Lung (tissue), 12 donors: ENCODE data around the gene SPTSSA. TPM values are rescaled to one million over a fixed set of nuclear protein-coding genes. Genes with fewer than 3 reads are reported as not detected.

Experiments used
- ATAC-seq: fragments of 200-7000 bp; cut with Tn5 transposase; one replicate; pipeline ENCODE4 v1.9.1; 2020; ENCODE audit warnings: moderate number of reproducible peaks; ENCODE audit not compliant: insufficient read depth, low FRiP score
- DNase-seq, 3 donors: peaks; one replicate each; pipeline ENCODE4 v3.0.0-alpha.2; 2013 to 2017
- H3K27ac ChIP-seq, 2 donors: one replicate each; pipeline ENCODE4 v1.5.1; 2013; ENCODE audit warnings: mild to moderate bottlenecking in 2 of 2, moderate library complexity in 2 of 2, control low read depth in 1 of 2, inconsistent platforms in 1 of 2, low read depth in 1 of 2, low read length in 1 of 2
- H3K27me3 ChIP-seq, 3 donors: one replicate each; pipeline ENCODE4 v1.5.1; 2013; ENCODE audit warnings: low read length in 2 of 3; ENCODE audit not compliant: control insufficient read depth in 3 of 3, insufficient read depth in 3 of 3
- H3K36me3 ChIP-seq, 4 donors: one replicate each; pipeline ENCODE4 v1.5.1; 2013; ENCODE audit warnings: low read length in 4 of 4, mild to moderate bottlenecking in 1 of 4, moderate library complexity in 1 of 4; ENCODE audit not compliant: control insufficient read depth in 4 of 4, insufficient read depth in 4 of 4
- H3K4me1 ChIP-seq, 5 donors: one replicate each; pipeline ENCODE4 v1.5.1; 2013; ENCODE audit warnings: low read length in 5 of 5, mild to moderate bottlenecking in 2 of 5, moderate library complexity in 1 of 5; ENCODE audit not compliant: control insufficient read depth in 5 of 5, insufficient read depth in 5 of 5
- H3K4me3 ChIP-seq: one replicate; pipeline ENCODE4 v1.5.1; 2013; ENCODE audit warnings: mild to moderate bottlenecking, control low read depth, moderate library complexity
- H3K9ac ChIP-seq, 2 donors: one replicate each; pipeline ENCODE4 v1.5.1; 2013; ENCODE audit warnings: low read length in 2 of 2, control low read depth in 1 of 2; ENCODE audit not compliant: insufficient read depth in 1 of 2
- H3K9me3 ChIP-seq, 4 donors: one replicate each; pipeline ENCODE4 v1.5.1; 2013; ENCODE audit warnings: low read length in 3 of 4, mild to moderate bottlenecking in 1 of 4, moderate library complexity in 1 of 4; ENCODE audit not compliant: control insufficient read depth in 4 of 4, insufficient read depth in 3 of 4
- WGBS, 2 donors: extraction: QIAGEN DNeasy Blood & Tissue Kit; methylation state at CpG; one replicate each; pipeline ENCODE4 v1.1.7; 2013; 5-methylcytosine and 5-hydroxymethylcytosine counted together
- polyA plus RNA-seq, 2 donors: library from polyadenylated mRNA; stranded (reverse); fragments of 200-250 nt; gene quantifications; one replicate each; pipeline ENCODE4 v1.2.1, GENCODE V29; 2013
- total RNA-seq, 2 donors: library from RNA; depleted of rRNA in 1 of 2; stranded (reverse); fragments of >200 nt in 1 of 2; gene quantifications; one replicate each; pipeline ENCODE4 v1.2.1, GENCODE V29; 2014 to 2021
- TF ChIP-seq, protein P1 (sequence below): IDR thresholded peaks from 2 replicates; pipeline ENCODE4 v1.5.1; 2012; ENCODE audit warnings: mild to moderate bottlenecking; ENCODE audit errors: control extremely low read depth, extremely low read depth
- donor health status: control.
- donor health status: control.
- donor health status: Bipolar disorder and iron deficiency.
- donor health status: healthy.
- donor health status: DM: yes; HTN: yes; CAD: no.

SPTSSA gene
- total and polyA plus RNA-seq, 4 donors: 51.8 to 92.5 (median 78.0) TPM

- Histone ChIP-seq H3K27me3 (no peaks in the 10 kb centered on the region), H3K9ac (no peak overlapping the region), H3K9me3 (no peaks in the 10 kb centered on the region), H3K4me3 (no peak overlapping the region), H3K36me3 (no peaks in the 10 kb centered on the region), H3K27ac (no peak overlapping the region), H3K4me1 (no peaks in the 10 kb centered on the region)
- ATAC-seq (no peak), DNase-seq (no peak)
- 23 to 54% methylated on average over 2 of the region's 2 CpGs for WGBS, 2 donors
- TF ChIP-seq, protein P1, sequence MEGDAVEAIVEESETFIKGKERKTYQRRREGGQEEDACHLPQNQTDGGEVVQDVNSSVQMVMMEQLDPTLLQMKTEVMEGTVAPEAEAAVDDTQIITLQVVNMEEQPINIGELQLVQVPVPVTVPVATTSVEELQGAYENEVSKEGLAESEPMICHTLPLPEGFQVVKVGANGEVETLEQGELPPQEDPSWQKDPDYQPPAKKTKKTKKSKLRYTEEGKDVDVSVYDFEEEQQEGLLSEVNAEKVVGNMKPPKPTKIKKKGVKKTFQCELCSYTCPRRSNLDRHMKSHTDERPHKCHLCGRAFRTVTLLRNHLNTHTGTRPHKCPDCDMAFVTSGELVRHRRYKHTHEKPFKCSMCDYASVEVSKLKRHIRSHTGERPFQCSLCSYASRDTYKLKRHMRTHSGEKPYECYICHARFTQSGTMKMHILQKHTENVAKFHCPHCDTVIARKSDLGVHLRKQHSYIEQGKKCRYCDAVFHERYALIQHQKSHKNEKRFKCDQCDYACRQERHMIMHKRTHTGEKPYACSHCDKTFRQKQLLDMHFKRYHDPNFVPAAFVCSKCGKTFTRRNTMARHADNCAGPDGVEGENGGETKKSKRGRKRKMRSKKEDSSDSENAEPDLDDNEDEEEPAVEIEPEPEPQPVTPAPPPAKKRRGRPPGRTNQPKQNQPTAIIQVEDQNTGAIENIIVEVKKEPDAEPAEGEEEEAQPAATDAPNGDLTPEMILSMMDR: no peak
Measured at GRCh38 chr14:34404416-34404815, 57.6 kb downstream of the SPTSSA start.

- H3K4me3 ChIP-seq: no peak overlapping the region
- DNase-seq (no peak), ATAC-seq (no peak)
- no peak overlapping the region for H3K9ac ChIP-seq
- H3K36me3 ChIP-seq: no peaks in the 10 kb centered on the region
- TF ChIP-seq, protein P1: no peak
- H3K9me3 ChIP-seq: no peaks in the 10 kb centered on the region
- 30 to 43% methylated on average over 5 of the region's 5 CpGs for WGBS, 2 donors
- H3K27me3 ChIP-seq: no peaks in the 10 kb centered on the region
- no peaks in the 10 kb centered on the region for H3K4me1 ChIP-seq
- no peak overlapping the region for H3K27ac ChIP-seq
Measured at GRCh38 chr14:34403646-34404045, 58.4 kb downstream of the SPTSSA start.

GRCh38 chr14:34398024-34398423 is 64.0 kb downstream of the SPTSSA start:
- peak in 1 of 3 donors; percentile 19 for DNase-seq
- H3K4me3 ChIP-seq: no peak overlapping the region
- no peaks in the 10 kb centered on the region for H3K36me3 ChIP-seq
- H3K4me1 ChIP-seq: no peaks in the 10 kb centered on the region
- no peak overlapping the region for H3K27ac ChIP-seq
- no peak overlapping the region for H3K9ac ChIP-seq
- H3K9me3 ChIP-seq: no peaks in the 10 kb centered on the region
- no peaks in the 10 kb centered on the region for H3K27me3 ChIP-seq
- 57 to 93% methylated on average over 3 of the region's 3 CpGs for WGBS, 2 donors
- ATAC-seq: no peak
- TF ChIP-seq, protein P1: no peak

DNA sequence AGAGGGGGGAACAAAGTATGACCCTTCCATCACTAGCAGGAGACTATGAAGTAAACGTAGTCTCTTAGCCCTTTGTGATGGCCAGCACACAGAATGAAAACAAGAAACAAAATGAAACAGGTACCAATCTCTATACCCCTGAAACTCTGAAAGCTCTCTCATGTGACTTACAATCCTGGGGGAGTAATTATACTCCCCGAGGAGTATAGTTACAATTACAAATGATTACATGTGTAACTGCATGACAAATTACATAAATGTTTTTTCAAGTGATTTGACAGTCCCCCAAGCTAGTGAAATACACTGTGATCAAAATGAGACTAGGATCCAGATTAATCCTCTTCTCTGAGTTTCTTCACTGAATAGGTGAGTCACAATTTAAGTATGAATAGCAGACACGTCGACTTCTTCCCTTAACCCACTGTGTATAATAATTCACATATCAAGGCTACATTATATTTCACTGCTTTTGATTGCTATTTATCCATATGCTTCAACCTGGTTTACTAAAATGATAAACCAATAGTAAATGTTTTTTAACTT is 74.0 kb downstream of the SPTSSA start:
- Histone ChIP-seq H3K27ac (no peak overlapping the region), H3K36me3 (no peaks in the 10 kb centered on the region), H3K4me3 (no peak overlapping the region), H3K4me1 (no peaks in the 10 kb centered on the region), H3K27me3 (no peaks in the 10 kb centered on the region), H3K9ac (no peak overlapping the region), H3K9me3 (peaks cover 0 to 4% (median 0%) of the 10 kb centered on the region in 4 donors)
- DNase-seq (no peak), ATAC-seq (no peak)
- 73 to 83% methylated on average over 4 of the region's 4 CpGs for WGBS, 2 donors
- TF ChIP-seq, protein P1: no peak
